Measurements from ENCODE around the gene MRPL19.

Gene MRPL19

DNA sequence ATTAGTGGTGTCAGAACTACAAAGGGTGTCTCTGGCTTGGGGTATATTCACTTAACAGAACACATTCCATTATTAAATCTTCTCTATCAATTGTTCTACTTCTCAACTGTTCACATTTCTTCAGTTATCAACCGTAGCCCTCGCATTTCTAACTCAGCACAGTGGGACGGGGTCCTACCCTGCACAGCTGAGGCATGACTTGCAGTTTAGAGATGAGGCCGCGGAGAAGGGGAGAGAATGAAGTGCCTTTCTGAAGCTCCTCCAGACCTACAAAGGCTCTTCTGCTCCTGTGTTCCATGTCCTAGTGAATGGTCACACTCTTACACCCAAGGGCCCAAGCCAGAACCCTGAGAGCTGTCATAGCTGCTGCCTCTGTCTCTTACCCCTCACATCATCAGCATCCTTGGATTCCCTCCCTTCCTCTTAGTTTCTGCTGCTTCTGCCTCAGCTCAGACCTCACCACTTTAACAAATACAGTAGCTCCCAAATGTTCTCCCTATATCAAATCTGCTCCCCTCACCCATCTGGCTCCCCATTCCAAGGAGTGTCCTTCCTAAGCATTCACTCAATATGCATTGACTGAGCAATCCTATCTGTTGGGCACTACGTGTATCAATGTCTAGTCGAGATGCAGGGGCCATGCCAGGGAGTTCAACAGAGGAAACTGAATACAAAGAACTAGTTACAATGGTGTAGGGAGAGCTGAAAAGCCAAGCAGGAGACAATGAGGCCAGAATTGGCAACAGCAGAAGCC lies 34.3 kb upstream of the MRPL19 start:
- TF ChIP-seq Cebpa-rat (IDR thresholded peaks at IDR 0.05), result no peak
- H3K4me3 ChIP-seq, result no peak overlapping the region
- no peaks in the 10 kb centered on the region; a peak in 1 of 22 replicates for H4K20me1 ChIP-seq
- H3K9ac ChIP-seq, result no peak overlapping the region
- no peak overlapping the region for H3K27ac ChIP-seq
- no peak overlapping the region for H3K4me2 ChIP-seq
- 0 out of 22 replicates have a peak, but pooled peaks cover 0 to 4% (median 0%) of the 10 kb centered on the region in 11 experiments for H3K27me3 ChIP-seq
- peaks cover 8 to 28% (median 18%) of the 10 kb centered on the region in 10 experiments for H3K4me1 ChIP-seq
- 0 out of 22 replicates have a peak, but pooled peaks cover 0 to 4% (median 0%) of the 10 kb centered on the region in 11 experiments for H3K9me3 ChIP-seq (replicated peaks in 1 of 11)
- no peaks in the 10 kb centered on the region for H3K36me3 ChIP-seq

DNA sequence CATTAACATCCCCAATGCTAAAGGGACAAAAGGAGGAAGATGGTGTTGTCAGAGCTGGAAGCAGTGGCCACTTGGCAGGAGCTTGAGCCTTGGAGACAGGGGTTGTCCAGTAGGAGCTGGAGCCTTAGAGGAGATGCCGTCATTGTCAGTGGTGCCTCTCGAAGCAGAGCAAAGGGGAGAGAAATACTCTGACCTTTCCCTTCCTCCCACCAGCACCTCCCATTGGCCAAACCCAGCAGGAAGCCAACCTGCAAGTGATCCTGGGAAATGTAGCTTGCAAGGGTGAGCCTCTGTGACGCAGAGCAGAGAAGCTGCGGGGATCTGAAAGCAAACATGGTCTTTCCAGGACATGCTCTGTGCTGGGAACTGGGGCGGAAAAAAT lies 33.7 kb upstream of the MRPL19 start:
- H3K27me3 ChIP-seq, result 0 out of 22 replicates have a peak, but pooled peaks cover 0 to 4% (median 0%) of the 10 kb centered on the region in 11 experiments
- no peak overlapping the region for H3K27ac ChIP-seq
- H3K4me3 ChIP-seq, result no peak overlapping the region
- H3K4me2 ChIP-seq, result no peak overlapping the region
- H3K4me1 ChIP-seq, result peaks cover 8 to 22% (median 12%) of the 10 kb centered on the region in 10 experiments
- H3K36me3 ChIP-seq, result no peaks in the 10 kb centered on the region
- H4K20me1 ChIP-seq, result no peaks in the 10 kb centered on the region; a peak in 1 of 22 replicates
- H3K9me3 ChIP-seq (replicated peaks in 1 of 11), result 0 out of 22 replicates have a peak, but pooled peaks cover 0 to 4% (median 0%) of the 10 kb centered on the region in 11 experiments
- no peak overlapping the region for H3K9ac ChIP-seq
- no peak for TF ChIP-seq Cebpa-rat (IDR thresholded peaks at IDR 0.05)

- Histone ChIP-seq H4K20me1 (no peaks in the 10 kb centered on the region; a peak in 1 of 22 replicates), H3K27ac (no peak overlapping the region), H3K4me3 (no peak overlapping the region), H3K36me3 (no peaks in the 10 kb centered on the region), H3K4me2 (no peak overlapping the region), H3K9me3 (replicated peaks in 1 of 11) (0 out of 22 replicates have a peak, but pooled peaks cover 0 to 4% (median 0%) of the 10 kb centered on the region in 11 experiments), H3K27me3 (no peaks in the 10 kb centered on the region), H3K4me1 (peaks cover 0 to 10% (median 0%) of the 10 kb centered on the region in 10 experiments; a peak in 3 of 20 replicates), H3K9ac (no peak overlapping the region)
- no peak for TF ChIP-seq Cebpa-rat (IDR thresholded peaks at IDR 0.05)
Measured at GRCh38 chr2:75614162-75614651, 32.4 kb upstream of the MRPL19 start.

DNA sequence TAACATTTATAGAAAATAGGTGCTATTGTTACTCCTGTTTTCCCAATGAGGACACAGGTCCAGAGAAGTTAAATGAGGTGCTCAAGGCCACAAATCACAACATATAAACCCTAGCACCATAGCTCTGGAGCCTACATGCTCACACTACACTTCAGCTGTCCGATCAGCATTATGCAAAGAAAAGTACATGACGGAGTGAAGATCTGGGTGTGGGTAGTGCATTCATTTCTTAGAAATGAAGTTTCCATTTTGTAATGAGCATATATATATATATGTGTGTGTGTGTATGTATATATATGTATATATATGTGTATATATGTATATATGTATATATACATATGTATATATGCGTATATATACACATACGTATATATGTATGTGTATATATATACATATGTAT lies 30.2 kb upstream of the MRPL19 start:
- Histone ChIP-seq H3K4me2 (no peak overlapping the region), H3K27ac (no peak overlapping the region), H4K20me1 (no peaks in the 10 kb centered on the region; a peak in 1 of 22 replicates), H3K27me3 (no peaks in the 10 kb centered on the region), H3K4me1 (no peaks in the 10 kb centered on the region), H3K9me3 (replicated peaks in 1 of 11) (0 out of 22 replicates have a peak, but pooled peaks cover 0 to 4% (median 0%) of the 10 kb centered on the region in 11 experiments), H3K36me3 (no peaks in the 10 kb centered on the region), H3K9ac (no peak overlapping the region), H3K4me3 (no peak overlapping the region)
- TF ChIP-seq Cebpa-rat (IDR thresholded peaks at IDR 0.05), result no peak

DNA sequence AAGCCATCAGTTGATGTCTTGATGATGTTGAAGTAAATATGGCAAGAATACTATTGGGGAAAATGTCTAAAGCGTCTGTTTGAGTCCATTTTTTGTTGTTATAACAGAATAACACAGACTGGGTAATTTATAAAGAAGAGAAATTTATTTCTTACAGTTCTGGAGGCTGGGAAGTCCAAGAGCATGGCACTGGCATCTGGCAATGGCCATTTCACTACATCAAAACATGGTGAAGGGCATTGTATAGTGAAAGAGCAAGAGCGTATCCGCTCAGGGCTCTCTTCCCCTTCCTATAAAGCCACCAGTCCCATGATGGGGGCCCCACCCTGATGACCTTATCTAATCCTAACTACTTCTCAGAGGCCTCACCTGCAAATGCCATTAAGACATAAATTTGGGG lies 29.6 kb upstream of the MRPL19 start:
- TF ChIP-seq Cebpa-rat (IDR thresholded peaks at IDR 0.05), result no peak
- Histone ChIP-seq H3K27ac (no peak overlapping the region), H3K9ac (no peak overlapping the region), H3K36me3 (no peaks in the 10 kb centered on the region), H4K20me1 (no peaks in the 10 kb centered on the region; a peak in 1 of 22 replicates), H3K9me3 (replicated peaks in 1 of 11) (0 out of 22 replicates have a peak, but pooled peaks cover 0 to 4% (median 0%) of the 10 kb centered on the region in 11 experiments), H3K4me2 (no peak overlapping the region), H3K27me3 (no peaks in the 10 kb centered on the region), H3K4me3 (no peak overlapping the region), H3K4me1 (no peaks in the 10 kb centered on the region)

DNA sequence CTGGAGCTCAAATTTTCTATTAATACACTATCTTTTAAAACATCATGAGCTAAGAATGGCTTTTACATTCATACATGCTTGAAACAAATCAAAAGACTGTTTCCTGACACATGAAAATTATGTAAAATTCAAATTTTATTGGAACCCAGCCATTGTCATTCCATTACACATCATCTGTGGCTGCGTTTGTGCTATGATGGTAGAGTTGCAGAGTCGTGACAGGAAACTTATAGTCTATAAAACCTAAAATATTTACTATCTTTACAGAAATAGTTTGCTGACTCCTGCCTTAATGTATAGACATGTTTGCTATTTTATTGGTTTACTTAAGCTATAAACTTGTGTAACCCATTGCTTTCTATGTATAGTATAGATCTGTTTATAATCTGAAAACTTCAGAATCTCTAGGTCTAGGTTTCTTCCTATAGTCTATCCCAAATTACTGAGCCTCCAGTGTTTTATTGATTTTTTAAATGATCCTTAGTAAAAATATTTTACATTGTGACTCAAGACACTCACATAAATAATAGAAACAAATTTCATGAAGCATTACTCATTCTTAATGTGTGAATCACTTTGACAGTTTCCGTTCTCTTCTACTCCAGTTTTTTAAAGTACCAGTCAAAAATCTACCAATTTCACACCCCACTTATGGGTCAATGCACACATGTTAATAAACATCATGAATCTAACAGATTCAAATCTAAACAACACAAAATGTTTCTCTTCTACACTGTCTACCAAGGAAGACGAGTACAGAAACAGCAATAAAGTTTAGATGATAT lies 26.4 kb upstream of the MRPL19 start:
- no peaks in the 10 kb centered on the region for H3K36me3 ChIP-seq
- no peak for TF ChIP-seq Cebpa-rat (IDR thresholded peaks at IDR 0.05)
- no peaks in the 10 kb centered on the region for H3K27me3 ChIP-seq
- 0 out of 22 replicates have a peak, but pooled peaks cover 0 to 4% (median 0%) of the 10 kb centered on the region in 11 experiments for H3K9me3 ChIP-seq (replicated peaks in 1 of 11)
- 0 out of 20 replicates have a peak, but pooled peaks cover 0 to 6% (median 0%) of the 10 kb centered on the region in 10 experiments for H3K4me1 ChIP-seq
- no peak overlapping the region for H3K9ac ChIP-seq
- no peak overlapping the region for H3K4me3 ChIP-seq
- no peaks in the 10 kb centered on the region; a peak in 1 of 22 replicates for H4K20me1 ChIP-seq
- no peak overlapping the region for H3K27ac ChIP-seq
- no peak overlapping the region for H3K4me2 ChIP-seq

DNA sequence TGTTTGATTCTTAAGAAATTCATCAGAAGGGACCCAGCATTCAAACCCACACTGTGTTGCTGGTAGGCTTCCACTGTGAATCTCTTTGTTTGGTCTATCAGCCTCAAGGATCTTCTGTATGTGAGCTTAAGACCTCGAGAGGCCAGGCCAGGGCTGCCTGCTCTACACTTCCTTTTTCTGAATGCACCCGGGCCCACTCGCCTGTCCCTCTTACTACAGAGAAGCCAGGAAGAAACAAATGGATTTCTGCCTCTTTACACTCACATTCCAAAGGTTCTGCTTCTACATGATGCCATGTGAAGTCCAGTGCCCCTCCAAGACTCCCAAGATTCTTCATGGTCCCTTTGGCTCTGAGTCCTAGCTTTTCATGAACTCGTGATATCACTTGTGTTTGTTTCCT lies 25.4 kb upstream of the MRPL19 start:
- 0 out of 20 replicates have a peak, but pooled peaks cover 0 to 6% (median 0%) of the 10 kb centered on the region in 10 experiments for H3K4me1 ChIP-seq
- H3K9ac ChIP-seq, result no peak overlapping the region
- H4K20me1 ChIP-seq, result no peaks in the 10 kb centered on the region; a peak in 1 of 22 replicates
- H3K9me3 ChIP-seq (replicated peaks in 1 of 11), result 0 out of 22 replicates have a peak, but pooled peaks cover 0 to 4% (median 0%) of the 10 kb centered on the region in 11 experiments
- no peak overlapping the region for H3K27ac ChIP-seq
- no peaks in the 10 kb centered on the region for H3K27me3 ChIP-seq
- no peak for TF ChIP-seq Cebpa-rat (IDR thresholded peaks at IDR 0.05)
- no peak overlapping the region for H3K4me3 ChIP-seq
- no peak overlapping the region for H3K4me2 ChIP-seq
- no peaks in the 10 kb centered on the region for H3K36me3 ChIP-seq

DNA sequence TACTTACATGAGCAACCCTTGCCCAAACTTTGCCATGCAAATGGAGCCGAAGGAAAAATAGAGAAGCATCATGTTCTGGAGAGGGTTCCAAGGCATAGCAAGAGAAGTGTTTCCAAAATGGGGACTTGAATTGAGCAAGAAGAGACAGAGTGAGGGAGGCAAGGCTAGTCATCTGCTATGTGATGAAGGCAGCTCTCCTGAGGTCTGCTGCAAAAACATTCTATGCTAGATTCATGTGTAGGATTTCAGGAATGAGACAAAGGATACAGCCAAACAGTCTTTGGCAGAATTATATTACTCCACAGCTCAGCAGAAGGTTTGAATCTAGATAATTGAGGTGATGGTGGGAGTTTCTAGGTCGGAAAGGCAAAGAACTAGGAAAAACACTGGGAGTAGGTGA lies 24.1 kb upstream of the MRPL19 start:
- H3K4me1 ChIP-seq, result 0 out of 20 replicates have a peak, but pooled peaks cover 0 to 6% (median 0%) of the 10 kb centered on the region in 10 experiments
- no peaks in the 10 kb centered on the region for H3K27me3 ChIP-seq
- H3K36me3 ChIP-seq, result no peaks in the 10 kb centered on the region
- no peak for TF ChIP-seq Cebpa-rat (IDR thresholded peaks at IDR 0.05)
- H3K4me2 ChIP-seq, result no peak overlapping the region
- H3K4me3 ChIP-seq, result no peak overlapping the region
- no peaks in the 10 kb centered on the region for H4K20me1 ChIP-seq
- no peak overlapping the region for H3K27ac ChIP-seq
- no peak overlapping the region for H3K9ac ChIP-seq
- no peaks in the 10 kb centered on the region for H3K9me3 ChIP-seq (replicated peaks in 1 of 11)

DNA sequence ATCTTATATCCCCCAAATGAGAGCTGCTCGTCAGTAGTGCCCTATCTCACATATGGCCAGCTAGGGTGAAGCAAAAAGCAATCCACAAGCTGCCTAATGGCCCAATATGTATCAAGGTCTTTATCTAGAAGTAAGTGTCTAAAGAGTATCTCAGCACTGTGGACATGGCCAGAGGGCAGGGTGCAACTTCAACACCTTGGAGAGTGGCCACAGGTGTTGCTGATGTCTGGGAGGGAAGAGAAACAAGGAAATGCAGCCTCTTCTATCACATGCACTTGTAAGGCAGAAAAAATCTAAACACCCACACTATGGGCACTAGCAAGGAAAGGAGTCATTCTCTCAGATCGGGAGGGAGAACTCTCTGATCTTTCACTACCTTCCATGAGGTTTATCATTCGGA lies 23.7 kb upstream of the MRPL19 start:
- Histone ChIP-seq H4K20me1 (no peaks in the 10 kb centered on the region), H3K9me3 (replicated peaks in 1 of 11) (no peaks in the 10 kb centered on the region), H3K4me1 (0 out of 20 replicates have a peak, but pooled peaks cover 0 to 6% (median 0%) of the 10 kb centered on the region in 10 experiments), H3K27ac (no peak overlapping the region), H3K4me2 (no peak overlapping the region), H3K9ac (no peak overlapping the region), H3K36me3 (no peaks in the 10 kb centered on the region), H3K27me3 (no peaks in the 10 kb centered on the region), H3K4me3 (no peak overlapping the region)
- no peak for TF ChIP-seq Cebpa-rat (IDR thresholded peaks at IDR 0.05)

Data from BLaER1 treated with 17β-estradiol and CSF1 and Interleukin-3, amounts not matched to agents 10 nM and 100 nM (cell line).